Psoas muscle (tissue), 8 donors: ENCODE data around the gene LRTM2. TPM values are rescaled to one million over a fixed set of nuclear protein-coding genes. Genes with fewer than 3 reads are reported as not detected.

Experiments used
- ATAC-seq, 4 donors: fragments of 200-7000 bp; cut with Tn5 transposase; one replicate each; pipeline ENCODE4 v1.9.1; 2020; ENCODE audit warnings: moderate library complexity in 3 of 4, mild to moderate bottlenecking in 2 of 4
- DNase-seq, 2 donors: peaks; one replicate each; pipeline ENCODE4 v3.0.0-alpha.2; 2020
- H3K27ac ChIP-seq: fragments of 200-600 bp; one replicate; pipeline ENCODE4 v1.8.0; 2022
- H3K27me3 ChIP-seq, 3 donors: fragments of 200-600 bp in 1 of 3; one replicate each; pipeline versions ENCODE4 v1.6.1 to v1.8.0; 2013 to 2022; ENCODE audit warnings: low read length in 2 of 3, mild to moderate bottlenecking in 2 of 3, moderate library complexity in 1 of 3; ENCODE audit not compliant: insufficient read depth in 3 of 3
- H3K36me3 ChIP-seq, 2 donors: fragments of 200-600 bp in 1 of 2; one replicate each; pipeline versions ENCODE4 v1.6.1 to v1.8.0; 2013 to 2022; ENCODE audit warnings: low read depth in 1 of 2, mild to moderate bottlenecking in 1 of 2, moderate library complexity in 1 of 2; ENCODE audit not compliant: insufficient read depth in 1 of 2
- H3K4me1 ChIP-seq: fragments of 200-600 bp; one replicate; pipeline ENCODE4 v1.8.0; 2022
- H3K4me3 ChIP-seq: fragments of 200-600 bp; one replicate; pipeline ENCODE4 v1.8.0; 2022; ENCODE audit warnings: mild to moderate bottlenecking
- H3K9me3 ChIP-seq: fragments of 200-600 bp; one replicate; pipeline ENCODE4 v1.8.0; 2022
- WGBS, 3 donors: extraction: QIAGEN DNeasy Blood & Tissue Kit; methylation state at CpG; one replicate each; pipeline versions ENCODE4 v1.1.6 to v1.1.7; 2013; 5-methylcytosine and 5-hydroxymethylcytosine counted together
- intact Hi-C, 2 donors: fragments of 100-400 bp; cut with DNase I; formaldehyde crosslinking; loops; one replicate each; pipeline versions ENCODE4 v1.11.0 to v1.14.2; 2022
- polyA plus RNA-seq, 3 donors: library from polyadenylated mRNA; stranded (reverse); fragments of 200-250 nt; gene quantifications; one replicate each; pipeline ENCODE4 v1.2.3, GENCODE V29; 2013
- total RNA-seq, 4 donors: library from RNA; stranded (reverse); fragmentation: NEBNext Ultra II Directional in 2 of 4; extraction: Animal tissue kit (Norgen Biotek cat#: 25700) in 2 of 4; gene quantifications; one replicate each; pipeline versions ENCODE4 v1.2.1 to v1.2.4, GENCODE V29; 2021 to 2023
- TF ChIP-seq, protein P1 (sequence below): fragments of 200-600 bp; IDR thresholded peaks from one replicate; pipeline ENCODE4 v1.8.0; 2022; ENCODE audit warnings: antibody characterized with exemption
- donor health status: healthy with polysubstance abuse.
- donor health status: DM: no; HTN: no; CAD: no; lungs with moderate emphysema.
- donor health status: Bipolar disorder and iron deficiency.
- donor health status: healthy.
- donor health status: DM: yes; HTN: yes; CAD: no.
- donor health status: DM: no; HTN: no; CAD: no.
- donor health status: DM: no; HTN: no; CAD: no.
- donor health status: DM: yes; HTN: yes; CAD: no.

The LRTM2 gene
- total and polyA plus RNA-seq, 7 donors, result not detected

DNA sequence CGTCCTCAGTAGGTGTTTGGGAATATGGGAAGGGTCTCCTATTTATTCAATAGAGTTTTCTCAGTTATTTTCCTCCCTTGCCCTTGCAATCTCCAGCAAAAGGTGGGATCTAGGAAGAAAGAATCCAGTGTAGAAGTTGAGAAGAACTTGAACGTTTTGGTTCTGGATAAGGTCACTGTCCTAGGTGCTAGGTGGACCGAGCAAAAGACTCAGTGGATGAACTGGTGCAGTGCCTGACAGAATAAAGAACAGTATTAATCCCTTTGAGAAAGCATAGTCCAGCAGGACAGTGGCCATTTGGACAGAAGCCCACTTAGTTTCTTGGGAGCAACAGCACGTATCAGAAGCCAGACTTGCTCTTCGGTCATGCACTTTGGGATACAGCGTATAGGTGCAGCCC lies 32.7 kb upstream of the LRTM2 start:
- peaks cover 7 to 19% of the 10 kb centered on the region in 2 donors for H3K36me3 ChIP-seq
- peaks cover 36% of the 10 kb centered on the region for H3K4me1 ChIP-seq
- DNase-seq (peak in 1 of 2 donors; percentile 48), ATAC-seq (peak in 2 of 4 donors; percentile 28 to 30)
- H3K9me3 ChIP-seq, result no peaks in the 10 kb centered on the region
- no peaks in the 10 kb centered on the region for H3K27me3 ChIP-seq
- TF ChIP-seq, protein P1, sequence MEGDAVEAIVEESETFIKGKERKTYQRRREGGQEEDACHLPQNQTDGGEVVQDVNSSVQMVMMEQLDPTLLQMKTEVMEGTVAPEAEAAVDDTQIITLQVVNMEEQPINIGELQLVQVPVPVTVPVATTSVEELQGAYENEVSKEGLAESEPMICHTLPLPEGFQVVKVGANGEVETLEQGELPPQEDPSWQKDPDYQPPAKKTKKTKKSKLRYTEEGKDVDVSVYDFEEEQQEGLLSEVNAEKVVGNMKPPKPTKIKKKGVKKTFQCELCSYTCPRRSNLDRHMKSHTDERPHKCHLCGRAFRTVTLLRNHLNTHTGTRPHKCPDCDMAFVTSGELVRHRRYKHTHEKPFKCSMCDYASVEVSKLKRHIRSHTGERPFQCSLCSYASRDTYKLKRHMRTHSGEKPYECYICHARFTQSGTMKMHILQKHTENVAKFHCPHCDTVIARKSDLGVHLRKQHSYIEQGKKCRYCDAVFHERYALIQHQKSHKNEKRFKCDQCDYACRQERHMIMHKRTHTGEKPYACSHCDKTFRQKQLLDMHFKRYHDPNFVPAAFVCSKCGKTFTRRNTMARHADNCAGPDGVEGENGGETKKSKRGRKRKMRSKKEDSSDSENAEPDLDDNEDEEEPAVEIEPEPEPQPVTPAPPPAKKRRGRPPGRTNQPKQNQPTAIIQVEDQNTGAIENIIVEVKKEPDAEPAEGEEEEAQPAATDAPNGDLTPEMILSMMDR, result no peak
- intact Hi-C loops, result no loop called here
- no peak overlapping the region for H3K4me3 ChIP-seq
- 24 to 32% (median 30%) methylated on average over 6 of the region's 6 CpGs for WGBS, 3 donors
- H3K27ac ChIP-seq, result no peak overlapping the region

DNA sequence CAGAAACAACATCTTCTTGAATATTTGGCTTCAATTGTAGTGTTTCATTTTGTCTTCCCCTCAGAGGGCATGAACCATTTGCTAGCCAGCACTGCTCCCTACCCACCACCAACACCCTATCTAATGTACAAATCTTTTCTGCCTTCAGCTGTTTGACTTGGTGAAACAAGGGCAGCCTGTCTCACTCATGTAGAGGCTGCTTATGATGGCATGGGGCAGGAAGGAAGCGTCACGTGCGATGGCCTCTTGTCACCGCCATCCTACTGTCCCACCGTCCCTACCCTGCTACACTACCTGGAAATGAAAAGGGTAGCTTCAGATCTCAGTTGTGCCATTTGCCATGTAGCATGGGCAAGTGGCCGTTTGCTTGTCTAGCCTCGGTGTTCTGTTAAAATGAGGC lies 29.9 kb upstream of the LRTM2 start:
- Histone ChIP-seq H3K4me3 (no peak overlapping the region), H3K36me3 (peaks cover 7 to 12% of the 10 kb centered on the region in 2 donors), H3K27ac (no peak overlapping the region), H3K4me1 (peaks cover 26% of the 10 kb centered on the region), H3K9me3 (no peaks in the 10 kb centered on the region), H3K27me3 (no peaks in the 10 kb centered on the region)
- 65 to 74% (median 71%) methylated on average over 7 of the region's 7 CpGs for WGBS, 3 donors
- intact Hi-C loops, result loop anchor here (2.0 to 5.0 kb wide), 2 partner anchors 98 to 136 kb away; partner anchors contain the start of gene ADIPOR2 (in 1 of the 2)
- ATAC-seq (no peak), DNase-seq (peak in 1 of 2 donors; percentile 33)
- TF ChIP-seq, protein P1, result no peak

DNA sequence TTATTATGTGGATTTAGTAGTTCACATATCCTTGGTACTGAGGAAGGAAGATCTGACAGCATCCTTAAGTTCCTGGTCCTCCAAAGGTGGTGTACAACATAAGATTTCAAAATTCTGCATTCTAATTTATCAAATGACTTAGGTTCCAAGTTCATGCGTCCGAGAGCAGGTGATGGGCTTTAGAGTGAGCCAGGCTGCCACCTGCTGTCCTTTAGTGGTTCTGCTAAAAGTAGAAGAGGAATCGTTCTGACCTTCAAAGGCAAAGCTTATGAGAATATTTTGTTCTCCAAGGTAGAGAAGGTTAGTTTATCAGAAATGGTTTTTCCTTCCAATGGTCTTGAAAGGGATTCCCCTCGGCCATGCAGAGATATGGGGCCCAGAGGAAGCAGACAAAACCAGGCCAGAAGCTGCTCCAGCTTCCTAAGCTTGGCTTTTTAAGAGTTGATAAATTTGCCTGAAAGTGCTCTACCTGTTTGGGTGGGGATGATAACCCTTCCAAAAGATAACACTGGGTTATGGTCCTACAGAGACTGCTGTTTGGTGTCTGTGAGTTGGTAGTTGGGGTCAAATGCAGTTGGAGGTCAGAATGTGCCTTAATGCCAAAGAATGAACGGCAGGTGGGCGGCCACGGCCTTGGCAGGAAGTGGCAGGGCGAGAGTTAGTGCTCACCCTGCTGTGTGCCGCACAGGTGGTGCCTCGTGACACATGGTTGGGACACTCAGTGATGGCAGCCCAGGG lies 29.1 kb upstream of the LRTM2 start:
- TF ChIP-seq, protein P1, result peak; percentile 90
- Histone ChIP-seq H3K4me1 (peaks cover 31% of the 10 kb centered on the region), H3K27me3 (no peaks in the 10 kb centered on the region), H3K36me3 (peaks cover 3 to 4% of the 10 kb centered on the region in 2 donors), H3K9me3 (no peaks in the 10 kb centered on the region), H3K27ac (peak overlapping the region; percentile 20), H3K4me3 (no peak overlapping the region)
- WGBS, 3 donors, result 15 to 25% (median 22%) methylated on average over 10 of the region's 10 CpGs
- peak in 1 of 2 donors; percentile 76 for DNase-seq
- intact Hi-C loops, result loop anchor here (1.0 to 5.0 kb wide), 3 partner anchors 99 to 138 kb away; partner anchors contain the start of gene ADIPOR2 (in 1 of the 2)
- ATAC-seq, result peak; percentile 43 to 64 (median 48)

DNA sequence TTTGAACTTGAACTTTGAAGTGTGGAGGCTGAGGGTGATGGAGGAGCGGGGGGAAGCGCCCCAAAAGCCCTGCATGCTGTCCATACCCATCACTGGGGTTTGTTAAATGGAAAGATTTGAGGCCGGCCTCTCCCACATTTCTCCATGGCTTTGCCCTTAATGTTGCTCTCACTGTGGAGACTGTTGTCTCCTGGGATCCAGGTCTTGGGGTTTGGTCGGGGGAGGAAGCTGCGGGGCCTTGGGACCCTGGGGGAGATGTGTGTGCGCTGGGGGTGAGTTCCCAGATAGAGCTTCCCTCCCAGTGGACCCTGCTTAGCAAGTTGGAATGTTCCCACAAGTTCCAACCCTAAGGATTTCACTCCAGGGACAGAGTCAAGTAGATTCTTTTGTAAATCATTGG lies 28.0 kb upstream of the LRTM2 start:
- H3K27ac ChIP-seq, result no peak overlapping the region
- TF ChIP-seq, protein P1, result no peak
- no peaks in the 10 kb centered on the region for H3K9me3 ChIP-seq
- no peaks in the 10 kb centered on the region for H3K27me3 ChIP-seq
- peaks cover 0 to 3% of the 10 kb centered on the region in 2 donors for H3K36me3 ChIP-seq
- peaks cover 28% of the 10 kb centered on the region for H3K4me1 ChIP-seq
- DNase-seq, result no peak
- no peak overlapping the region for H3K4me3 ChIP-seq
- ATAC-seq, result no peak
- intact Hi-C loops, result loop anchor here in 1 of 2 donors (5.0 kb wide), 1 partner anchor 100 kb away; the partner anchor contains the start of gene ADIPOR2
- WGBS, 3 donors, result 81 to 87% (median 82%) methylated on average over 6 of the region's 6 CpGs
